ENCODE results near the gene PTGR3.
A peak's percentile ranks its signal among the peaks of the same experiment; 100 is the strongest.

PTGR3 gene

GRCh38 chr18:75208155-75208835 is 644 bp downstream of the PTGR3 start (continued):
- TF ChIP-seq, protein P1, sequence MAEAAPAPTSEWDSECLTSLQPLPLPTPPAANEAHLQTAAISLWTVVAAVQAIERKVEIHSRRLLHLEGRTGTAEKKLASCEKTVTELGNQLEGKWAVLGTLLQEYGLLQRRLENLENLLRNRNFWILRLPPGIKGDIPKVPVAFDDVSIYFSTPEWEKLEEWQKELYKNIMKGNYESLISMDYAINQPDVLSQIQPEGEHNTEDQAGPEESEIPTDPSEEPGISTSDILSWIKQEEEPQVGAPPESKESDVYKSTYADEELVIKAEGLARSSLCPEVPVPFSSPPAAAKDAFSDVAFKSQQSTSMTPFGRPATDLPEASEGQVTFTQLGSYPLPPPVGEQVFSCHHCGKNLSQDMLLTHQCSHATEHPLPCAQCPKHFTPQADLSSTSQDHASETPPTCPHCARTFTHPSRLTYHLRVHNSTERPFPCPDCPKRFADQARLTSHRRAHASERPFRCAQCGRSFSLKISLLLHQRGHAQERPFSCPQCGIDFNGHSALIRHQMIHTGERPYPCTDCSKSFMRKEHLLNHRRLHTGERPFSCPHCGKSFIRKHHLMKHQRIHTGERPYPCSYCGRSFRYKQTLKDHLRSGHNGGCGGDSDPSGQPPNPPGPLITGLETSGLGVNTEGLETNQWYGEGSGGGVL (tag by site-specific recombination; IDR thresholded peaks at IDR 0.05), result peak; percentile 68
- TF ChIP-seq GLI4 (tag by site-specific recombination; IDR thresholded peaks at IDR 0.05) (no peak), ZNF473 (tag by site-specific recombination; IDR thresholded peaks at IDR 0.05) (no peak), ZNF501 (tag by site-specific recombination; IDR thresholded peaks at IDR 0.05) (peak; percentile 51), ZNF138 (tag by site-specific recombination; IDR thresholded peaks at IDR 0.05; ENCODE audit: borderline replicate concordance) (no peak), ZNF670 (tag by site-specific recombination; IDR thresholded peaks at IDR 0.05; ENCODE audit: low read depth) (no peak), WT1 (tag by site-specific recombination; IDR thresholded peaks at IDR 0.05) (no peak), ZNF239 (tag by site-specific recombination; IDR thresholded peaks at IDR 0.05) (no peak), ZNF146 (tag by site-specific recombination; IDR thresholded peaks at IDR 0.05) (no peak), ZBTB17 (tag by site-specific recombination; IDR thresholded peaks at IDR 0.05) (no peak), ZNF324 (tag by site-specific recombination; IDR thresholded peaks at IDR 0.05) (no peak), ZNF155 (tag by site-specific recombination; IDR thresholded peaks at IDR 0.05) (no peak), TCF7L2 (IDR thresholded peaks at IDR 0.05; ENCODE audit: borderline replicate concordance, low read depth, low read length) (no peak), ZNF560 (tag by site-specific recombination; IDR thresholded peaks at IDR 0.05; ENCODE audit: borderline replicate concordance) (no peak), ZNF341 (tag by site-specific recombination; IDR thresholded peaks at IDR 0.05; ENCODE audit: low read depth) (peak; percentile 4), ZNF10 (tag by site-specific recombination; IDR thresholded peaks at IDR 0.05) (no peak), ZNF16 (tag by site-specific recombination; IDR thresholded peaks at IDR 0.05; ENCODE audit: low read depth) (no peak), ZNF529 (tag by site-specific recombination; IDR thresholded peaks at IDR 0.05; ENCODE audit: insufficient replicate concordance) (no peak), ZNF626 (tag by site-specific recombination; IDR thresholded peaks at IDR 0.05) (no peak), ZNF426 (tag by site-specific recombination; IDR thresholded peaks at IDR 0.05) (no peak), ZBTB7A (tag by site-specific recombination; IDR thresholded peaks at IDR 0.05; ENCODE audit: low read depth) (no peak), ZNF175 (tag by site-specific recombination; IDR thresholded peaks at IDR 0.05) (no peak), ZNF585B (tag by site-specific recombination; IDR thresholded peaks at IDR 0.05) (no peak), ZNF555 (tag by site-specific recombination; conservative IDR thresholded peaks at IDR 0.05) (no peak), ZNF621 (tag by site-specific recombination; IDR thresholded peaks at IDR 0.05) (no peak), ZNF518A (tag by site-specific recombination; conservative IDR thresholded peaks at IDR 0.05; ENCODE audit: low read depth) (no peak), ZBTB10 (tag by site-specific recombination; IDR thresholded peaks at IDR 0.05) (0 out of 2 replicates have a peak, but pooled peaks have one; percentile 34), ZNF510 (tag by site-specific recombination; IDR thresholded peaks at IDR 0.05; ENCODE audit: insufficient replicate concordance) (no peak), ZNF416 (tag by site-specific recombination; IDR thresholded peaks at IDR 0.05) (no peak)
- TF ChIP-seq, protein P2, sequence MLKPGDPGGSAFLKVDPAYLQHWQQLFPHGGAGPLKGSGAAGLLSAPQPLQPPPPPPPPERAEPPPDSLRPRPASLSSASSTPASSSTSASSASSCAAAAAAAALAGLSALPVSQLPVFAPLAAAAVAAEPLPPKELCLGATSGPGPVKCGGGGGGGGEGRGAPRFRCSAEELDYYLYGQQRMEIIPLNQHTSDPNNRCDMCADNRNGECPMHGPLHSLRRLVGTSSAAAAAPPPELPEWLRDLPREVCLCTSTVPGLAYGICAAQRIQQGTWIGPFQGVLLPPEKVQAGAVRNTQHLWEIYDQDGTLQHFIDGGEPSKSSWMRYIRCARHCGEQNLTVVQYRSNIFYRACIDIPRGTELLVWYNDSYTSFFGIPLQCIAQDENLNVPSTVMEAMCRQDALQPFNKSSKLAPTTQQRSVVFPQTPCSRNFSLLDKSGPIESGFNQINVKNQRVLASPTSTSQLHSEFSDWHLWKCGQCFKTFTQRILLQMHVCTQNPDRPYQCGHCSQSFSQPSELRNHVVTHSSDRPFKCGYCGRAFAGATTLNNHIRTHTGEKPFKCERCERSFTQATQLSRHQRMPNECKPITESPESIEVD (tag by site-specific recombination; IDR thresholded peaks at IDR 0.05), result no peak
